ENCODE results near the gene SLC30A3. TPM values are rescaled to one million over a fixed set of nuclear protein-coding genes. Genes with fewer than 3 reads are reported as not detected.

Gene SLC30A3
- total RNA-seq, 4 donors from 2014 or later, result 0.20 TPM; not detected in 3

- peaks cover 0 to 47% of the 10 kb centered on the region in 2 donors for H3K36me3 ChIP-seq
- peak within 1 kb of the TSS; percentile 57 to 65 (median 63) for H3K4me3 ChIP-seq
- H3K4me1 ChIP-seq, result peaks cover 11 to 21% of the 10 kb centered on the region in 2 donors
- in situ Hi-C loops (cut with MboI; ENCODE audit: low sequenced_read_pairs in 4 of 4) (loop anchor here in 1 of 4 donors (25.0 kb wide), 1 partner anchor 255 kb away; the partner anchor contains the start of gene MAPRE3), intact Hi-C loops (cut with DNase I; ENCODE audit: low total_unique reads) (loop anchor here (10.0 kb wide), 1 partner anchor 267 kb away; the partner anchor contains the start of gene IFT172)
- H3K27me3 ChIP-seq, result no peaks in the 10 kb centered on the region
- no peaks in the 10 kb centered on the region for H3K9me3 ChIP-seq
- DNase-seq (peak; percentile 72 to 76), ATAC-seq (peak; percentile 63)
- peak within 1 kb of the TSS; percentile 73 to 77 (median 74) for H3K27ac ChIP-seq
- TF ChIP-seq POLR2A (IDR thresholded peaks at IDR 0.05) (no peak), CTCF (IDR thresholded peaks at IDR 0.05 in 4 of 5, conservative IDR thresholded peaks at IDR 0.05 in 1 of 5) (peak in 4 of 5 experiments; percentile 10 to 34 (median 31))
Measured at GRCh38 chr2:27217173-27218121, 45.4 kb downstream of the SLC30A3 start, which contains the start of gene CAD. TSS of gene CAD (plus strand) at chr2:27217369. CDS start at chr2:27217552, 183 bp downstream.

- intact Hi-C loops (cut with DNase I; ENCODE audit: low total_unique reads) (loop anchor here (10.0 kb wide), 1 partner anchor 268 kb away; the partner anchor contains the start of gene IFT172), in situ Hi-C loops (cut with MboI; ENCODE audit: low sequenced_read_pairs in 4 of 4) (loop anchor here in 1 of 4 donors (25.0 kb wide), 1 partner anchor 254 kb away; the partner anchor contains the start of gene MAPRE3)
- Histone ChIP-seq H3K4me1 (peaks cover 11 to 21% of the 10 kb centered on the region in 2 donors), H3K27ac (peak overlapping the region; percentile 73 to 77 (median 74)), H3K9me3 (no peaks in the 10 kb centered on the region), H3K27me3 (no peaks in the 10 kb centered on the region), H3K4me3 (peak overlapping the region; percentile 57 to 65 (median 63)), H3K36me3 (peaks cover 0 to 38% of the 10 kb centered on the region in 2 donors)
- no peak for TF ChIP-seq POLR2A (IDR thresholded peaks at IDR 0.05)
- ATAC-seq (no peak), DNase-seq (no peak)
Measured at GRCh38 chr2:27216416-27217137, 46.3 kb downstream of the SLC30A3 start.

GRCh38 chr2:27214941-27215340 lies 47.9 kb downstream of the SLC30A3 start:
- intact Hi-C loops (cut with DNase I; ENCODE audit: low total_unique reads), result loop anchor here (5.0 to 10.0 kb wide), 3 partner anchors 67 to 270 kb away; partner anchors contain the start of genes GTF3C2, IFT172 and TRIM54

More at GRCh38 chr2:27214941-27215340, 47.9 kb downstream of the SLC30A3 start:
- H3K27me3 ChIP-seq, result no peaks in the 10 kb centered on the region
- H3K9me3 ChIP-seq, result no peaks in the 10 kb centered on the region
- in situ Hi-C loops (cut with MboI; ENCODE audit: low sequenced_read_pairs in 4 of 4), result loop anchor here in 1 of 4 donors (25.0 kb wide), 1 partner anchor 253 kb away; the partner anchor contains the start of gene MAPRE3
- ATAC-seq, result no peak
- H3K4me3 ChIP-seq, result no peak overlapping the region
- no peak for DNase-seq
- no peak for TF ChIP-seq CTCF (IDR thresholded peaks at IDR 0.05 in 4 of 5, conservative IDR thresholded peaks at IDR 0.05 in 1 of 5)
- no peak for TF ChIP-seq POLR2A (IDR thresholded peaks at IDR 0.05)
- peak overlapping the region in 1 of 4 donors; percentile 20 for H3K27ac ChIP-seq
- peaks cover 0 to 27% of the 10 kb centered on the region in 2 donors for H3K36me3 ChIP-seq
- peaks cover 15 to 26% of the 10 kb centered on the region in 2 donors for H3K4me1 ChIP-seq

Data from gastrocnemius medialis (tissue), 4 donors.